ENCODE data around the gene HMHB1. TPM values are rescaled to one million over a fixed set of nuclear protein-coding genes. Genes with fewer than 3 reads are reported as not detected.
A peak's percentile ranks its signal among the peaks of the same experiment; 100 is the strongest.

Gene HMHB1
- 1 to 10 TPM in 1 of 2 experiments, not detected in 1; 1.2 TPM for total RNA-seq

GRCh38 chr5:143812085-143812705 is at the start of gene HMHB1:
TSS of gene HMHB1 (plus strand) at chr5:143812161.
- Mint-ChIP-seq H3K4me3 (peak within 1 kb of the TSS; percentile 53), H3K36me3 (peaks cover 3% of the 10 kb centered on the region), H3K4me1 (peaks cover 22% of the 10 kb centered on the region), H3K27ac (peak within 1 kb of the TSS; percentile 3), H3K9me3 (ENCODE audit: low read depth) (no peaks in the 10 kb centered on the region), H3K27me3 (peaks cover 4% of the 10 kb centered on the region)
- DNase-seq (peak; percentile 57), ATAC-seq (peak; percentile 55)
- CTCF ChIA-PET: interaction anchor here (1.1 kb wide), 1 partner anchor 15 kb away, joined by 4 read pairs; no protein-coding TSS in a partner anchor

GRCh38 chr5:143762636-143763220 is 49.2 kb upstream of the HMHB1 start:
- Mint-ChIP-seq H3K9me3 (ENCODE audit: low read depth) (no peaks in the 10 kb centered on the region), H3K4me1 (peaks cover 24% of the 10 kb centered on the region), H3K36me3 (peaks cover 7% of the 10 kb centered on the region), H3K4me3 (no peak overlapping the region), H3K27ac (no peak overlapping the region), H3K27me3 (peaks cover 6% of the 10 kb centered on the region)
- CTCF ChIA-PET: no interaction called here
- ATAC-seq (no peak), DNase-seq (no peak)

- Mint-ChIP-seq H3K4me3 (no peak overlapping the region), H3K27ac (no peak overlapping the region), H3K9me3 (ENCODE audit: low read depth) (no peaks in the 10 kb centered on the region), H3K27me3 (peaks cover 9% of the 10 kb centered on the region), H3K4me1 (no peaks in the 10 kb centered on the region), H3K36me3 (peaks cover 2% of the 10 kb centered on the region)
- CTCF ChIA-PET: no interaction called here
- ATAC-seq (no peak), DNase-seq (no peak)
Measured at GRCh38 chr5:143767162-143767561, 44.8 kb upstream of the HMHB1 start.

- no peak overlapping the region for H3K4me3 Mint-ChIP-seq
- DNase-seq (no peak), ATAC-seq (no peak)
- no peak overlapping the region for H3K27ac Mint-ChIP-seq
- no peaks in the 10 kb centered on the region for H3K36me3 Mint-ChIP-seq
- H3K27me3 Mint-ChIP-seq: peaks cover 9% of the 10 kb centered on the region
- no peaks in the 10 kb centered on the region for H3K4me1 Mint-ChIP-seq
- CTCF ChIA-PET: no interaction called here
- H3K9me3 Mint-ChIP-seq (ENCODE audit: low read depth): no peaks in the 10 kb centered on the region
Measured at GRCh38 chr5:143769026-143769786, 42.8 kb upstream of the HMHB1 start.

GRCh38 chr5:143770450-143770849 is 41.5 kb upstream of the HMHB1 start:
- DNase-seq (no peak), ATAC-seq (no peak)
- Mint-ChIP-seq H3K4me1 (peaks cover 1% of the 10 kb centered on the region), H3K36me3 (no peaks in the 10 kb centered on the region), H3K27me3 (peaks cover 9% of the 10 kb centered on the region), H3K4me3 (no peak overlapping the region), H3K27ac (no peak overlapping the region), H3K9me3 (ENCODE audit: low read depth) (no peaks in the 10 kb centered on the region)
- CTCF ChIA-PET: no interaction called here

GRCh38 chr5:143771189-143771588 is 40.8 kb upstream of the HMHB1 start:
- peaks cover 2% of the 10 kb centered on the region for H3K4me1 Mint-ChIP-seq
- no peak for ATAC-seq
- no peak overlapping the region for H3K27ac Mint-ChIP-seq
- H3K9me3 Mint-ChIP-seq (ENCODE audit: low read depth): no peaks in the 10 kb centered on the region
- H3K4me3 Mint-ChIP-seq: no peak overlapping the region
- no peaks in the 10 kb centered on the region for H3K36me3 Mint-ChIP-seq
- no peak for DNase-seq
- H3K27me3 Mint-ChIP-seq: peaks cover 8% of the 10 kb centered on the region
- CTCF ChIA-PET: no interaction called here

- CTCF ChIA-PET: no interaction called here
- ATAC-seq (no peak), DNase-seq (no peak)
- no peak overlapping the region for H3K27ac Mint-ChIP-seq
- H3K4me1 Mint-ChIP-seq: peaks cover 2% of the 10 kb centered on the region
- H3K9me3 Mint-ChIP-seq (ENCODE audit: low read depth): no peaks in the 10 kb centered on the region
- no peaks in the 10 kb centered on the region for H3K36me3 Mint-ChIP-seq
- peaks cover 7% of the 10 kb centered on the region for H3K27me3 Mint-ChIP-seq
- H3K4me3 Mint-ChIP-seq: no peak overlapping the region
Measured at GRCh38 chr5:143771602-143772001, 40.4 kb upstream of the HMHB1 start.

- CTCF ChIA-PET: no interaction called here
- Mint-ChIP-seq H3K4me1 (peaks cover 2% of the 10 kb centered on the region), H3K27me3 (peaks cover 7% of the 10 kb centered on the region), H3K9me3 (ENCODE audit: low read depth) (no peaks in the 10 kb centered on the region), H3K4me3 (no peak overlapping the region), H3K27ac (no peak overlapping the region), H3K36me3 (no peaks in the 10 kb centered on the region)
- ATAC-seq (no peak), DNase-seq (no peak)
Measured at GRCh38 chr5:143772621-143773020, 39.3 kb upstream of the HMHB1 start.

GRCh38 chr5:143775258-143775657 is 36.7 kb upstream of the HMHB1 start:
- Mint-ChIP-seq H3K27ac (no peak overlapping the region), H3K9me3 (ENCODE audit: low read depth) (peaks cover 4% of the 10 kb centered on the region), H3K36me3 (no peaks in the 10 kb centered on the region), H3K27me3 (peaks cover 6% of the 10 kb centered on the region), H3K4me3 (no peak overlapping the region), H3K4me1 (peaks cover 2% of the 10 kb centered on the region)
- CTCF ChIA-PET: no interaction called here
- DNase-seq (no peak), ATAC-seq (no peak)

- peaks cover 4% of the 10 kb centered on the region for H3K9me3 Mint-ChIP-seq (ENCODE audit: low read depth)
- H3K4me3 Mint-ChIP-seq: no peak overlapping the region
- DNase-seq (no peak), ATAC-seq (no peak)
- H3K36me3 Mint-ChIP-seq: no peaks in the 10 kb centered on the region
- H3K27ac Mint-ChIP-seq: no peak overlapping the region
- peaks cover 2% of the 10 kb centered on the region for H3K4me1 Mint-ChIP-seq
- CTCF ChIA-PET: no interaction called here
- H3K27me3 Mint-ChIP-seq: no peaks in the 10 kb centered on the region
Measured at GRCh38 chr5:143776951-143777350, 35.0 kb upstream of the HMHB1 start.

GRCh38 chr5:143779506-143779905 is 32.5 kb upstream of the HMHB1 start:
- no peak for ATAC-seq
- H3K27ac Mint-ChIP-seq: no peak overlapping the region
- peaks cover 7% of the 10 kb centered on the region for H3K9me3 Mint-ChIP-seq (ENCODE audit: low read depth)
- CTCF ChIA-PET: no interaction called here
- H3K4me3 Mint-ChIP-seq: no peak overlapping the region
- H3K4me1 Mint-ChIP-seq: peaks cover 2% of the 10 kb centered on the region
- H3K27me3 Mint-ChIP-seq: peaks cover 3% of the 10 kb centered on the region
- DNase-seq: no peak
- H3K36me3 Mint-ChIP-seq: peaks cover 2% of the 10 kb centered on the region

GRCh38 chr5:143781993-143782520 is 29.9 kb upstream of the HMHB1 start:
- ATAC-seq (no peak), DNase-seq (no peak)
- CTCF ChIA-PET: no interaction called here
- no peaks in the 10 kb centered on the region for H3K4me1 Mint-ChIP-seq
- peaks cover 2% of the 10 kb centered on the region for H3K36me3 Mint-ChIP-seq
- peaks cover 3% of the 10 kb centered on the region for H3K27me3 Mint-ChIP-seq
- H3K4me3 Mint-ChIP-seq: no peak overlapping the region
- H3K27ac Mint-ChIP-seq: no peak overlapping the region
- peaks cover 7% of the 10 kb centered on the region for H3K9me3 Mint-ChIP-seq (ENCODE audit: low read depth)

GRCh38 chr5:143782588-143783386 is 29.2 kb upstream of the HMHB1 start:
- no peak overlapping the region for H3K4me3 Mint-ChIP-seq
- H3K36me3 Mint-ChIP-seq: peaks cover 2% of the 10 kb centered on the region
- no peak for ATAC-seq
- H3K27ac Mint-ChIP-seq: no peak overlapping the region
- H3K27me3 Mint-ChIP-seq: peaks cover 3% of the 10 kb centered on the region
- no peak for DNase-seq
- peaks cover 7% of the 10 kb centered on the region for H3K9me3 Mint-ChIP-seq (ENCODE audit: low read depth)
- CTCF ChIA-PET: no interaction called here
- no peaks in the 10 kb centered on the region for H3K4me1 Mint-ChIP-seq
